Endometrium (tissue), 2 donors: ENCODE measurements around the gene RNF4.
"Not testable (repeated sequence)": the region's sequence is repeated elsewhere in the genome, so short reads cannot be mapped to it uniquely, and the experiment has no call there.

Experiments
- FAIRE-seq: peaks from 2 replicates; lab custom pipeline; 2012; peaks lifted over from hg19 to GRCh38; lab: Jason Lieb, UNC
- donor health status: control.
- donor health status: control.

The RNF4 gene

GRCh38 chr4:2457481-2458295 is 11.2 kb upstream of the RNF4 start:
- no peak for FAIRE-seq

- no peak for FAIRE-seq
These were observed 10.1 kb upstream of the RNF4 start for GRCh38 chr4:2458546-2459491.

GRCh38 chr4:2459589-2460349 is 9.1 kb upstream of the RNF4 start:
- no peak for FAIRE-seq

GRCh38 chr4:2461246-2461960 is 7.5 kb upstream of the RNF4 start:
- no peak for FAIRE-seq

- no peak for FAIRE-seq
These were observed 6.5 kb upstream of the RNF4 start for GRCh38 chr4:2462218-2462991.

GRCh38 chr4:2462992-2463762 is 5.7 kb upstream of the RNF4 start:
- no peak for FAIRE-seq

- no peak for FAIRE-seq
These were observed 3.9 kb upstream of the RNF4 start for GRCh38 chr4:2465032-2465431.

GRCh38 chr4:2465544-2465943 is 3.4 kb upstream of the RNF4 start:
- FAIRE-seq: not testable (repeated sequence)

GRCh38 chr4:2469192-2469984 is 482 bp downstream of the RNF4 start:
- FAIRE-seq: no peak

- FAIRE-seq: no peak
These were observed 1.9 kb downstream of the RNF4 start for GRCh38 chr4:2470791-2471190.

GRCh38 chr4:2472187-2472586 is 3.3 kb downstream of the RNF4 start:
- no peak for FAIRE-seq

- no peak for FAIRE-seq
These were observed 9.3 kb downstream of the RNF4 start for GRCh38 chr4:2478229-2478628.

- no peak for FAIRE-seq
These were observed 11.7 kb downstream of the RNF4 start for GRCh38 chr4:2480649-2481048.

GRCh38 chr4:2482192-2482591 is 13.3 kb downstream of the RNF4 start:
- no peak for FAIRE-seq

- FAIRE-seq: no peak
These were observed 13.8 kb downstream of the RNF4 start for GRCh38 chr4:2482693-2483092.

GRCh38 chr4:2483237-2483636 is 14.3 kb downstream of the RNF4 start:
- no peak for FAIRE-seq

- no peak for FAIRE-seq
These were observed 15.3 kb downstream of the RNF4 start for GRCh38 chr4:2484185-2484584.

- no peak for FAIRE-seq
These were observed 16.1 kb downstream of the RNF4 start for GRCh38 chr4:2484993-2485392.

GRCh38 chr4:2485956-2486355 is 17.1 kb downstream of the RNF4 start:
- no peak for FAIRE-seq
